Activated B cell treated with CpG ODN at 0.5 μM for 24 hours (primary cell): ENCODE data around the gene HOPX. TPM values are rescaled to one million over a fixed set of nuclear protein-coding genes. Genes with fewer than 3 reads are reported as not detected.

Experiments used
- ATAC-seq: fragments of 200-7000 bp; cut with Tn5 transposase; one replicate; pipeline ENCODE4 v1.10.0; 2021; ENCODE audit warnings: low read depth, mild to moderate bottlenecking, moderate library complexity
- CTCF ChIA-PET: fragments of 350-600 bp; sonication (Branson Sonifier 250); formaldehyde crosslinking; loops from one replicate; lab custom pipeline; 2021; ENCODE audit warnings: antibody characterized with exemption; lab: Charles Lee
- POLR2A ChIA-PET: fragments of 350-600 bp; sonication (Branson Sonifier 250); formaldehyde crosslinking; loops from one replicate; lab custom pipeline; 2021; ENCODE audit warnings: antibody characterized with exemption; lab: Charles Lee
- DNase-seq: peaks from one replicate; pipeline ENCODE4 v3.0.0; 2022
- H3K27ac Mint-ChIP-seq: one replicate; pipeline ENCODE4 v1.8.0; 2020; ENCODE audit warnings: mixed read lengths
- H3K27me3 Mint-ChIP-seq: one replicate; pipeline ENCODE4 v1.8.0; 2021; ENCODE audit warnings: mixed read lengths
- H3K36me3 Mint-ChIP-seq: one replicate; pipeline ENCODE4 v1.8.0; 2021; ENCODE audit warnings: low read depth, mixed read lengths
- H3K4me1 Mint-ChIP-seq: one replicate; pipeline ENCODE4 v1.8.0; 2021; ENCODE audit warnings: mixed read lengths
- H3K4me3 Mint-ChIP-seq: one replicate; pipeline ENCODE4 v1.8.0; 2020; ENCODE audit warnings: mild to moderate bottlenecking, mixed read lengths
- H3K9me3 Mint-ChIP-seq: one replicate; pipeline ENCODE4 v1.8.0; 2020; ENCODE audit warnings: mixed read lengths
- intact Hi-C: fragments of 100-400 bp; cut with micrococcal nuclease; formaldehyde crosslinking; loops from one replicate; pipeline ENCODE4 v1.15.1; 2024
- total RNA-seq: library from RNA; stranded (reverse); gene quantifications from 2 replicates; pipeline ENCODE4 v1.2.3, GENCODE V29; 2022
- TF ChIP-seq, protein P1 (sequence below): fragments of 200-600 bp; IDR thresholded peaks from one replicate; pipeline ENCODE4 v1.8.0; 2022; ENCODE audit warnings: antibody characterized with exemption, mild to moderate bottlenecking

HOPX gene
- total RNA-seq, 1 donor from 2014 or later, result 13.2 TPM

DNA sequence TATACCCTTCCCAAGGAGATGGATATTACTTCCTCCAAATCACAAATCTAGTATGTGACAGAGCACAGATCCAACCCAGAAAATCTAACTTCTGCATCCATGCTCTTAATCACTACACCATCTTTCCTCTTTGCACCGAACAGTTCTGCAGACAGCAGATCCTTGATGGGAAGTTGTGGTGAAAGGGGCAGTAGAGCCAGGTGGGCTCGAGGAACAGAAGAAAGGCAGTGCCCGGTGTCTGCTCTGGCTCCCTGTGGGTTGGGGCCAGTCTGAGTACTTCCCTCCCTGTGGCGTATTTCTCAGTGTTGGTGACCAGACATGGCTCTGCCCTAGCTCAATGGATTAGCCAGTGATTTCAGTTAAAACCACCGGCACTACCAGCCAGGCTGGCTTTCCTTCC, 15.3 kb downstream of the HOPX start:
- ATAC-seq, result no peak
- CTCF ChIA-PET, result no interaction called here

DNA sequence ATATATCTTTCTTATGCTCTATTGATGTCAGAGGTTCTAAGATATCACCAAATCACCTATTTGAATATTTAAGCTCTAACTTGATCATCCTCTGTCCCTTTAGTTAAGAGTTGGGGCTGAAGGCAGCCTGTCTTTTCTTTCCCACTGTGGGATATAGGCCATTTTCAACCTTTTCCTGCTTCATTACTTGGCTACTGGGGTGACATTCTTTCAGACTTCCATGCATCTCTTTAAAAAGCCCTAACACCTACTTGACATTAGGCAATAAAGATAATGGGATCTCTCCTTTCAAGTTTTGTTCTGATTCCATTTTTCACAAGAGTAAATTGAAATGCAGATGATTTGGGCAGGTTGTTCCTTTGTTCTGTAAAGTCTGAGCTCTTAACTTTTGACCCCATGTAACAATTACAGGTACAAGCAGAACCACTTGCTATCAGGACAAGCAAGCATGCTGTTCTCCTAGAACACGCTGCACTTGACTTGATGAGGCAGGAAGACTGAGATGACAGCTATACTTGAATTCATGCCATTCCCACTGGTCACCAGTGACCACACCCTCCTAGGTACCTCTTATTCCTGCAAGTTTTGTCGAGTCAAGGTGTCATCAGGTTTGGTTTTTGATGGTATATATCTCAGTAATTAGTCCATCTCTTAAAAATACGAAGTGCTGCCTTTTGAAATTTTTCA, 18.2 kb downstream of the HOPX start:
- peaks cover 6% of the 10 kb centered on the region for H3K27me3 Mint-ChIP-seq
- POLR2A ChIA-PET, result no interaction called here
- TF ChIP-seq, protein P1, sequence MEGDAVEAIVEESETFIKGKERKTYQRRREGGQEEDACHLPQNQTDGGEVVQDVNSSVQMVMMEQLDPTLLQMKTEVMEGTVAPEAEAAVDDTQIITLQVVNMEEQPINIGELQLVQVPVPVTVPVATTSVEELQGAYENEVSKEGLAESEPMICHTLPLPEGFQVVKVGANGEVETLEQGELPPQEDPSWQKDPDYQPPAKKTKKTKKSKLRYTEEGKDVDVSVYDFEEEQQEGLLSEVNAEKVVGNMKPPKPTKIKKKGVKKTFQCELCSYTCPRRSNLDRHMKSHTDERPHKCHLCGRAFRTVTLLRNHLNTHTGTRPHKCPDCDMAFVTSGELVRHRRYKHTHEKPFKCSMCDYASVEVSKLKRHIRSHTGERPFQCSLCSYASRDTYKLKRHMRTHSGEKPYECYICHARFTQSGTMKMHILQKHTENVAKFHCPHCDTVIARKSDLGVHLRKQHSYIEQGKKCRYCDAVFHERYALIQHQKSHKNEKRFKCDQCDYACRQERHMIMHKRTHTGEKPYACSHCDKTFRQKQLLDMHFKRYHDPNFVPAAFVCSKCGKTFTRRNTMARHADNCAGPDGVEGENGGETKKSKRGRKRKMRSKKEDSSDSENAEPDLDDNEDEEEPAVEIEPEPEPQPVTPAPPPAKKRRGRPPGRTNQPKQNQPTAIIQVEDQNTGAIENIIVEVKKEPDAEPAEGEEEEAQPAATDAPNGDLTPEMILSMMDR, result no peak
- H3K27ac Mint-ChIP-seq, result no peak overlapping the region
- H3K4me3 Mint-ChIP-seq, result no peak overlapping the region
- CTCF ChIA-PET, result no interaction called here
- no peaks in the 10 kb centered on the region for H3K9me3 Mint-ChIP-seq
- peaks cover 4% of the 10 kb centered on the region for H3K4me1 Mint-ChIP-seq
- DNase-seq, result no peak
- H3K36me3 Mint-ChIP-seq, result no peaks in the 10 kb centered on the region
- ATAC-seq, result no peak
- intact Hi-C loops, result no loop called here

More for the DNA sequence above, 15.3 kb downstream of the HOPX start:
- DNase-seq, result no peak
- no peak overlapping the region for H3K27ac Mint-ChIP-seq
- no peaks in the 10 kb centered on the region for H3K4me1 Mint-ChIP-seq
- H3K9me3 Mint-ChIP-seq, result peaks cover 10% of the 10 kb centered on the region
- intact Hi-C loops, result no loop called here
- TF ChIP-seq, protein P1, result no peak
- no peaks in the 10 kb centered on the region for H3K36me3 Mint-ChIP-seq
- peaks cover 6% of the 10 kb centered on the region for H3K27me3 Mint-ChIP-seq
- H3K4me3 Mint-ChIP-seq, result no peak overlapping the region
- POLR2A ChIA-PET, result no interaction called here

DNA sequence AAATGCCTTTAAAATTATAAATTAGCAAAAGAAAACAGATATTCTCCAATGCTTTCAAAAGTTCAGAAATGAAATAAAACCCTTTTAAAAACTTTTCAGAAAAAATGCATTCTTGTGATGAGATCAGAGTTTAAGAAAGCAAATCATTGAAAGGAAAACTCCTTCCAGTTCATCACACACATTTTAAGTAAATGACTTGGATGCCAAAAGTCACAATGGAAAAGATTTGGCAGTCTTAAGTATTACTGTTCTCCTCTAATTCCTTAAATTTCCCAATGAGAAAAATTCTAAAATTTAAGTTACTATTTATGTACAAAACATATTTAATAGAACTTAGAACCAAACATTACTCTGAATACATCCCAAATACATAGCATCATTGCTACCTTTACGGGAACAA, 21.1 kb downstream of the HOPX start:
- ChIA-PET POLR2A (no interaction called here), CTCF (no interaction called here)
- intact Hi-C loops, result loop anchor here (5.0 to 10.0 kb wide), 2 partner anchors 83 to 225 kb away; partner anchors contain the start of genes PAICS and PPAT
- Mint-ChIP-seq H3K9me3 (no peaks in the 10 kb centered on the region), H3K27me3 (peaks cover 2% of the 10 kb centered on the region), H3K4me1 (peaks cover 25% of the 10 kb centered on the region), H3K4me3 (no peak overlapping the region), H3K36me3 (no peaks in the 10 kb centered on the region), H3K27ac (no peak overlapping the region)
- DNase-seq (no peak), ATAC-seq (no peak)
- TF ChIP-seq, protein P1, result no peak

DNA sequence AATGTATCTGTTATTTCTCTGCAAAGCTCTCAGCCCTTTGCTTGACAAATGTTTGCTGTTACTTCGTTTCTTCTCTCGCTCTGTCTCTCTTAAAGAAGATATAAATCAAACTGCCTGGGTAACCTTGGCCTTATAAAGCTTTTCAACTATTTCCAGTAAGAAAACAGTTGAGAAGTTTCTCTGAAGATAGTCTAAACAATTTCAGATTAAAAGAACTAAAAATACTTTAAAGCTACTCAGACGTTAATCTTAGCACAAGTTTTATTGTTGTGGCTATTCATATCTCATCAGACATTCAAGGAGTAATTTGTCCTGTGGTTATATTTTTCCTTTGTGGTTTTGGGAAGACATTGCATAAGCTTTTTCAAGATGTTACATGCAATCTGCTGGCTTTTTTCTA, 22.6 kb downstream of the HOPX start:
- DNase-seq (no peak), ATAC-seq (no peak)
- intact Hi-C loops, result loop anchor here (5.0 to 10.0 kb wide), 2 partner anchors 81 to 224 kb away; partner anchors contain the start of genes PAICS and PPAT
- no peaks in the 10 kb centered on the region for H3K9me3 Mint-ChIP-seq
- no peak overlapping the region for H3K4me3 Mint-ChIP-seq
- H3K36me3 Mint-ChIP-seq, result no peaks in the 10 kb centered on the region
- POLR2A ChIA-PET, result interaction anchor here (0.6 to 0.7 kb wide), 2 partner anchors 9 to 444 kb away, joined by 3 read pairs; no protein-coding TSS in a partner anchor
- H3K27ac Mint-ChIP-seq, result no peak overlapping the region
- CTCF ChIA-PET, result interaction anchor here (1.1 kb wide), 1 partner anchor 9 kb away, joined by 3 read pairs; no protein-coding TSS in a partner anchor
- H3K27me3 Mint-ChIP-seq, result peaks cover 2% of the 10 kb centered on the region
- TF ChIP-seq, protein P1, result no peak
- H3K4me1 Mint-ChIP-seq, result peaks cover 39% of the 10 kb centered on the region

DNA sequence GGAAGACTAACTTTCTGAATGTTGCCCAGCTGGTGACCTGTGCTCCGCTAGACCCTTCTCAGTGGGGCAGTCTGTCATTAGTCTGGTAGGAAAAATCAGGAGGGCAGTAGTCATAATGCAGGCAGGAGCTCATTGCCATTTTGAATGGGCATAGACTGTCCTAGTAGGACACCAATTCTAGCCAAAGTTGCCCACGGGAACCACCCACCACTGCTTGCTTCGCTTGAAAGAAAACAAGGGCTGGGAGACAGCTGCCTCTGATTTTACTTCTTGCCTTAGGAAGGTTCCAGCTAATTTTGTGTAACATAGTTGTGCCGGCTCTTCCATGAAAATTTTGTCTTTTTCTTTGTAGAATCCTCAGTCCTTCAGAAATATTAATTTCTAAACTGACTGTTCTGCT, 23.3 kb downstream of the HOPX start:
- ATAC-seq (no peak), DNase-seq (no peak)
- TF ChIP-seq, protein P1, result no peak
- no peaks in the 10 kb centered on the region for H3K36me3 Mint-ChIP-seq
- POLR2A ChIA-PET, result no interaction called here
- peak overlapping the region; percentile 13 for H3K4me3 Mint-ChIP-seq
- H3K9me3 Mint-ChIP-seq, result no peaks in the 10 kb centered on the region
- CTCF ChIA-PET, result no interaction called here
- no peak overlapping the region for H3K27ac Mint-ChIP-seq
- peaks cover 44% of the 10 kb centered on the region for H3K4me1 Mint-ChIP-seq
- intact Hi-C loops, result loop anchor here (2.0 to 10.0 kb wide), 4 partner anchors 81 to 223 kb away; partner anchors contain the start of genes PAICS and PPAT
- H3K27me3 Mint-ChIP-seq, result peaks cover 2% of the 10 kb centered on the region
